Neuronal stem cell (in vitro differentiated cells): ENCODE results near the gene PSMB1.
"Not testable (repeated sequence)": the region's sequence is repeated elsewhere in the genome, so short reads cannot be mapped to it uniquely, and the experiment has no call there.

ENCODE experiments used
- DNase-seq: peaks from one replicate; pipeline ENCODE4 v3.0.0-alpha.2; 2013; ENCODE audit warnings: low spot score
- H2AFZ ChIP-seq: one replicate; pipeline ENCODE4 v1.6.1; 2013; ENCODE audit warnings: mild to moderate bottlenecking, low read length, inconsistent platforms
- H2AK5ac ChIP-seq: 2 replicates; pipeline ENCODE4 v1.6.1; 2013; ENCODE audit warnings: low read depth, mild to moderate bottlenecking, inconsistent platforms, low read length, moderate library complexity, mixed read lengths
- H2BK120ac ChIP-seq: 2 replicates; pipeline ENCODE4 v1.6.1; 2013; ENCODE audit warnings: low read depth, mild to moderate bottlenecking, inconsistent platforms, low read length, moderate library complexity, mixed read lengths
- H2BK12ac ChIP-seq: one replicate; pipeline ENCODE4 v1.6.1; 2013; ENCODE audit warnings: low read length, inconsistent platforms
- H2BK15ac ChIP-seq: 2 replicates; pipeline ENCODE4 v1.6.1; 2013; ENCODE audit warnings: mild to moderate bottlenecking, low read length, inconsistent platforms, mixed read lengths
- H2BK5ac ChIP-seq: one replicate; pipeline ENCODE4 v1.6.1; 2013; ENCODE audit warnings: inconsistent platforms, mild to moderate bottlenecking, low read length, moderate library complexity
- H3K14ac ChIP-seq: one replicate; pipeline ENCODE4 v1.6.1; 2013; ENCODE audit warnings: low read length, inconsistent platforms
- H3K18ac ChIP-seq: 2 replicates; pipeline ENCODE4 v1.6.1; 2013; ENCODE audit warnings: low read length, inconsistent platforms
- H3K23ac ChIP-seq: 2 replicates; pipeline ENCODE4 v1.6.1; 2013; ENCODE audit warnings: low read depth, mild to moderate bottlenecking, mixed read lengths, low read length, inconsistent platforms; ENCODE audit not compliant: poor library complexity
- H3K27ac ChIP-seq: replicated peaks from 3 replicates; pipeline ENCODE4 v1.5.1; 2013; ENCODE audit warnings: low read length, inconsistent platforms
- H3K27me3 ChIP-seq, 3 experiments: 2 replicates each; pipeline ENCODE4 v1.6.1; 2013; ENCODE audit warnings: low read length in 3 of 3, mild to moderate bottlenecking in 2 of 3, inconsistent platforms in 1 of 3, low read depth in 1 of 3, mixed read lengths in 1 of 3, moderate library complexity in 1 of 3; ENCODE audit not compliant: control insufficient read depth in 3 of 3, insufficient read depth in 3 of 3
- H3K36me3 ChIP-seq, 2 donors: replicated peaks in 1 of 2; 2 replicates each; pipeline ENCODE4 v1.6.1; 2013; ENCODE audit warnings: low read length in 2 of 2; ENCODE audit not compliant: control insufficient read depth in 2 of 2, insufficient read depth in 2 of 2
- H3K4ac ChIP-seq: 2 replicates; pipeline ENCODE4 v1.6.1; 2013; ENCODE audit warnings: inconsistent platforms, mild to moderate bottlenecking, low read length, moderate library complexity
- H3K4me1 ChIP-seq, 2 donors: 1 replicate in 1 of 2; 2 replicates in 1 of 2; pipeline ENCODE4 v1.6.1; 2013; ENCODE audit warnings: low read length in 2 of 2, low read depth in 1 of 2; ENCODE audit not compliant: control insufficient read depth in 2 of 2, insufficient read depth in 1 of 2
- H3K4me2 ChIP-seq: one replicate; pipeline ENCODE4 v1.6.1; 2013; ENCODE audit warnings: mild to moderate bottlenecking, low read length, inconsistent platforms; ENCODE audit not compliant: insufficient read depth, poor library complexity, severe bottlenecking
- H3K4me3 ChIP-seq, 2 donors: 2 replicates each; pipeline ENCODE4 v1.5.1; 2013; ENCODE audit warnings: low read length in 2 of 2, mild to moderate bottlenecking in 2 of 2, inconsistent platforms in 1 of 2, moderate library complexity in 1 of 2
- H3K79me1 ChIP-seq: one replicate; pipeline ENCODE4 v1.6.1; 2013; ENCODE audit warnings: low read depth, mild to moderate bottlenecking, inconsistent platforms, low read length, moderate library complexity
- H3K9ac ChIP-seq: one replicate; pipeline ENCODE4 v1.6.1; 2013; ENCODE audit warnings: mild to moderate bottlenecking, low read depth, low read length, inconsistent platforms; ENCODE audit not compliant: poor library complexity
- H3K9me3 ChIP-seq, 2 donors: replicated peaks in 1 of 2; 2 replicates each; pipeline versions ENCODE3 to v1.6.1; 2013; ENCODE audit warnings: low read length in 2 of 2, mild to moderate bottlenecking in 2 of 2, inconsistent platforms in 1 of 2, low read depth in 1 of 2, mixed read lengths in 1 of 2, moderate library complexity in 1 of 2; ENCODE audit not compliant: control insufficient read depth in 2 of 2, insufficient read depth in 1 of 2
- H4K8ac ChIP-seq: one replicate; pipeline ENCODE4 v1.6.1; 2013; ENCODE audit warnings: low read depth, mild to moderate bottlenecking, inconsistent platforms, low read length, moderate library complexity
- H4K91ac ChIP-seq: one replicate; pipeline ENCODE4 v1.6.1; 2013; ENCODE audit warnings: low read length, low read depth, mild to moderate bottlenecking, inconsistent platforms; ENCODE audit not compliant: poor library complexity
- WGBS, 2 donors: extraction: QIAGEN DNeasy Blood & Tissue Kit; methylation state at CpG; one replicate each; pipeline ENCODE4 v1.1.7; 2013; ENCODE audit warnings: missing lambda C conversion rate in 2 of 2, mixed read lengths in 1 of 2; ENCODE audit not compliant: insufficient read length in 2 of 2, insufficient replicate concordance in 1 of 2; ENCODE audit errors: extremely low coverage in 2 of 2; 5-methylcytosine and 5-hydroxymethylcytosine counted together

PSMB1 gene

GRCh38 chr6:170510631-170511030, 42.5 kb downstream of the PSMB1 start:
- H3K23ac ChIP-seq: no peak overlapping the region
- H2BK15ac ChIP-seq: no peak overlapping the region
- H2BK5ac ChIP-seq: no peak overlapping the region
- H3K79me1 ChIP-seq: no peaks in the 10 kb centered on the region
- no peak overlapping the region for H3K4me2 ChIP-seq
- no peak overlapping the region for H3K14ac ChIP-seq
- DNase-seq: no peak
- no peak overlapping the region for H3K4me3 ChIP-seq
- H4K91ac ChIP-seq: no peak overlapping the region
- H2BK120ac ChIP-seq: no peak overlapping the region
- H3K9ac ChIP-seq: peak overlapping the region; percentile 37
- no peak overlapping the region for H2AK5ac ChIP-seq
- H2AFZ ChIP-seq: no peak overlapping the region
- H3K36me3 ChIP-seq: no peaks in the 10 kb centered on the region
- H3K18ac ChIP-seq: peak overlapping the region; percentile 1
- H3K9me3 ChIP-seq: peaks cover 0 to 4% of the 10 kb centered on the region in 2 donors
- no peak overlapping the region for H3K4ac ChIP-seq
- WGBS, 2 donors: no CpG with 5 or more reads among the region's 20 CpGs
- H2BK12ac ChIP-seq: no peak overlapping the region
- H3K27me3 ChIP-seq: no peaks in the 10 kb centered on the region
- no peak overlapping the region for H3K27ac ChIP-seq
- no peak overlapping the region for H4K8ac ChIP-seq
- peaks cover 1 to 2% of the 10 kb centered on the region in 2 donors for H3K4me1 ChIP-seq

GRCh38 chr6:170509723-170510018, 43.4 kb downstream of the PSMB1 start:
- no peak for DNase-seq
- no peak overlapping the region for H2BK5ac ChIP-seq
- H2BK15ac ChIP-seq: no peak overlapping the region
- H3K4me2 ChIP-seq: no peak overlapping the region
- H2AK5ac ChIP-seq: no peak overlapping the region
- H3K14ac ChIP-seq: no peak overlapping the region
- H3K27me3 ChIP-seq: no peaks in the 10 kb centered on the region
- no peak overlapping the region for H3K27ac ChIP-seq
- H4K91ac ChIP-seq: no peak overlapping the region
- no peak overlapping the region for H3K4me3 ChIP-seq
- H2BK120ac ChIP-seq: no peak overlapping the region
- H3K4ac ChIP-seq: no peak overlapping the region
- H3K18ac ChIP-seq: no peak overlapping the region
- H3K36me3 ChIP-seq: no peaks in the 10 kb centered on the region
- H2AFZ ChIP-seq: no peak overlapping the region
- peaks cover 1 to 2% of the 10 kb centered on the region in 2 donors for H3K4me1 ChIP-seq
- H3K9me3 ChIP-seq: no peaks in the 10 kb centered on the region
- no peak overlapping the region for H4K8ac ChIP-seq
- no peak overlapping the region for H2BK12ac ChIP-seq
- no peak overlapping the region for H3K9ac ChIP-seq
- no peak overlapping the region for H3K23ac ChIP-seq
- H3K79me1 ChIP-seq: no peaks in the 10 kb centered on the region
- no CpG with 5 or more reads among the region's 3 CpGs for WGBS, 2 donors

- not testable (repeated sequence) for H3K23ac ChIP-seq, H3K27ac ChIP-seq, H3K18ac ChIP-seq, H3K79me1 ChIP-seq, H2BK120ac ChIP-seq, H2BK15ac ChIP-seq, DNase-seq, H4K91ac ChIP-seq, H4K8ac ChIP-seq, H3K27me3 ChIP-seq, H3K4ac ChIP-seq, H2AK5ac ChIP-seq, H3K4me3 ChIP-seq, H2BK12ac ChIP-seq, H3K14ac ChIP-seq, H3K4me1 ChIP-seq, H3K36me3 ChIP-seq, H2BK5ac ChIP-seq, H3K4me2 ChIP-seq, H3K9me3 ChIP-seq, H2AFZ ChIP-seq, H3K9ac ChIP-seq
- WGBS, 2 donors: no CpG with 5 or more reads among the region's 5 CpGs
These were observed 44.0 kb downstream of the PSMB1 start for GRCh38 chr6:170508892-170509722.

- not testable (repeated sequence) for H3K23ac ChIP-seq, H3K9ac ChIP-seq, H2BK5ac ChIP-seq, H2AFZ ChIP-seq, H3K27ac ChIP-seq, H3K9me3 ChIP-seq, H3K4me2 ChIP-seq, H2BK120ac ChIP-seq, H2BK15ac ChIP-seq, H3K18ac ChIP-seq, H3K14ac ChIP-seq, H3K79me1 ChIP-seq, H2BK12ac ChIP-seq, H3K27me3 ChIP-seq, H3K36me3 ChIP-seq, H3K4me3 ChIP-seq, H4K91ac ChIP-seq, H2AK5ac ChIP-seq, H3K4me1 ChIP-seq, H4K8ac ChIP-seq, H3K4ac ChIP-seq, DNase-seq
- WGBS, 2 donors: no CpG with 5 or more reads among the region's 1 CpG
These were observed 44.8 kb downstream of the PSMB1 start for GRCh38 chr6:170508275-170508674.
